CD14-positive monocyte (primary cell): ENCODE data around the gene MYO1H. TPM values are rescaled to one million over a fixed set of nuclear protein-coding genes. Genes with fewer than 3 reads are reported as not detected.

Source experiments
- DNase-seq, 3 donors: peaks; one replicate each; pipeline ENCODE4 v3.0.0-alpha.2; 2011 to 2022
- H2AFZ ChIP-seq: 2 replicates; pipeline ENCODE4 v1.6.0; 2012; ENCODE audit warnings: mild to moderate bottlenecking, low read depth, low read length, inconsistent platforms; ENCODE audit not compliant: insufficient read depth, poor library complexity, severe bottlenecking
- H3K27ac ChIP-seq, 2 donors: 1 replicate in 1 of 2; 2 replicates in 1 of 2; pipeline ENCODE4 v1.5.1; 2012 to 2013; ENCODE audit warnings: low read length in 2 of 2, control low read depth in 1 of 2, inconsistent platforms in 1 of 2, low read depth in 1 of 2, mild to moderate bottlenecking in 1 of 2
- H3K27me3 ChIP-seq, 2 donors: one replicate each; pipeline versions ENCODE4 v1.6.0 to v1.6.1; 2011 to 2013; ENCODE audit warnings: low read length in 2 of 2; ENCODE audit not compliant: control insufficient read depth in 2 of 2, insufficient read depth in 2 of 2
- H3K36me3 ChIP-seq, 2 donors: replicated peaks in 1 of 2; 1 replicate in 1 of 2; 2 replicates in 1 of 2; pipeline versions ENCODE4 v1.5.1 to v1.6.1; 2012 to 2013; ENCODE audit warnings: low read length in 2 of 2, control low read depth in 1 of 2, inconsistent platforms in 1 of 2, mild to moderate bottlenecking in 1 of 2; ENCODE audit not compliant: insufficient read depth in 2 of 2, control insufficient read depth in 1 of 2
- H3K4me1 ChIP-seq, 2 donors: 1 replicate in 1 of 2; 2 replicates in 1 of 2; pipeline versions ENCODE4 v1.5.1 to v1.6.1; 2012 to 2013; ENCODE audit warnings: low read length in 2 of 2, control low read depth in 1 of 2, inconsistent platforms in 1 of 2, mild to moderate bottlenecking in 1 of 2, moderate library complexity in 1 of 2; ENCODE audit not compliant: insufficient read depth in 2 of 2, control insufficient read depth in 1 of 2
- H3K4me2 ChIP-seq: replicated peaks from 2 replicates; pipeline ENCODE3; 2012; ENCODE audit warnings: low read length, moderate library complexity, mild to moderate bottlenecking; ENCODE audit not compliant: poor library complexity, severe bottlenecking; ENCODE audit errors: extremely low read depth
- H3K4me3 ChIP-seq, 3 experiments: fragments of 200-600 bp in 1 of 3; sonication (generic) in 1 of 3; replicated peaks in 1 of 3; 1 replicate in 2 of 3; 2 replicates in 1 of 3; pipeline ENCODE4 v1.5.1; 2011 to 2013; ENCODE audit warnings: low read length in 3 of 3, mild to moderate bottlenecking in 3 of 3, control low read depth in 2 of 3, low read depth in 2 of 3, inconsistent platforms in 1 of 3, moderate library complexity in 1 of 3
- H3K79me2 ChIP-seq: 2 replicates; pipeline ENCODE4 v1.6.0; 2012; ENCODE audit warnings: mild to moderate bottlenecking, control low read depth, inconsistent platforms, low read length, moderate library complexity; ENCODE audit not compliant: insufficient read depth
- H3K9ac ChIP-seq: 2 replicates; pipeline ENCODE4 v1.6.0; 2017; ENCODE audit warnings: low read length, mild to moderate bottlenecking; ENCODE audit not compliant: insufficient read depth, poor library complexity, severe bottlenecking
- H3K9me3 ChIP-seq, 2 donors: replicated peaks in 1 of 2; 1 replicate in 1 of 2; 2 replicates in 1 of 2; pipeline versions ENCODE4 v1.5.1 to v1.6.1; 2012 to 2013; ENCODE audit warnings: low read length in 2 of 2, control low read depth in 1 of 2; ENCODE audit not compliant: control insufficient read depth in 1 of 2, insufficient read depth in 1 of 2
- H4K20me1 ChIP-seq: 2 replicates; pipeline ENCODE4 v1.6.0; 2012; ENCODE audit warnings: mild to moderate bottlenecking, low read length, control low read depth, moderate library complexity; ENCODE audit not compliant: insufficient read depth
- H3K27ac Mint-ChIP-seq, 7 donors: one replicate each; pipeline ENCODE4 v1.8.0; 2020; ENCODE audit warnings: mild to moderate bottlenecking in 7 of 7, mixed read lengths in 7 of 7, moderate library complexity in 6 of 7, inconsistent platforms in 2 of 7
- H3K27me3 Mint-ChIP-seq, 3 donors: one replicate each; pipeline ENCODE4 v1.8.0; 2021 to 2022; ENCODE audit warnings: low read depth in 3 of 3, mild to moderate bottlenecking in 3 of 3, mixed read lengths in 3 of 3, moderate library complexity in 3 of 3, inconsistent platforms in 1 of 3
- H3K36me3 Mint-ChIP-seq, 2 donors: one replicate each; pipeline ENCODE4 v1.8.0; 2020; ENCODE audit warnings: mixed read lengths in 2 of 2, inconsistent platforms in 1 of 2, mild to moderate bottlenecking in 1 of 2
- H3K4me1 Mint-ChIP-seq: one replicate; pipeline ENCODE4 v1.8.0; 2020; ENCODE audit warnings: mild to moderate bottlenecking, mixed read lengths
- H3K4me3 Mint-ChIP-seq, 2 donors: one replicate each; pipeline ENCODE4 v1.8.0; 2020; ENCODE audit warnings: mild to moderate bottlenecking in 2 of 2, mixed read lengths in 2 of 2, moderate library complexity in 1 of 2
- H3K9me3 Mint-ChIP-seq, 7 donors: one replicate each; pipeline ENCODE4 v1.8.0; 2020 to 2022; ENCODE audit warnings: mixed read lengths in 7 of 7, mild to moderate bottlenecking in 6 of 7, moderate library complexity in 6 of 7, inconsistent platforms in 2 of 7
- WGBS: methylation state at CpG from one replicate; pipeline ENCODE4 v1.1.5; 2013; ENCODE audit warnings: missing lambda C conversion rate; ENCODE audit not compliant: insufficient coverage; 5-methylcytosine and 5-hydroxymethylcytosine counted together
- intact Hi-C, 2 donors: fragments of 100-400 bp; cut with micrococcal nuclease; formaldehyde crosslinking; loops; one replicate each; pipeline versions ENCODE4 v1.15.0 to v1.15.1; 2023
- polyA plus RNA-seq, 3 donors: library from polyadenylated mRNA; depleted of rRNA in 1 of 3; unstranded in 2 of 3; stranded (reverse) in 1 of 3; fragments of 300-500 nt in 2 of 3; fragments of >200 nt in 1 of 3; fragmentation: Illumina TruSeq in 2 of 3; gene quantifications; 1 replicate in 2 of 3; 2 replicates in 1 of 3; pipeline ENCODE4 v1.2.3, GENCODE V29; 2012 to 2021
- TF ChIP-seq, protein P1 (sequence below): fragments of 200-600 bp; IDR thresholded peaks from one replicate; pipeline ENCODE4 v1.8.0; 2022; ENCODE audit warnings: antibody characterized with exemption, mild to moderate bottlenecking

Gene MYO1H
- polyA plus RNA-seq, 3 donors = not detected

DNA sequence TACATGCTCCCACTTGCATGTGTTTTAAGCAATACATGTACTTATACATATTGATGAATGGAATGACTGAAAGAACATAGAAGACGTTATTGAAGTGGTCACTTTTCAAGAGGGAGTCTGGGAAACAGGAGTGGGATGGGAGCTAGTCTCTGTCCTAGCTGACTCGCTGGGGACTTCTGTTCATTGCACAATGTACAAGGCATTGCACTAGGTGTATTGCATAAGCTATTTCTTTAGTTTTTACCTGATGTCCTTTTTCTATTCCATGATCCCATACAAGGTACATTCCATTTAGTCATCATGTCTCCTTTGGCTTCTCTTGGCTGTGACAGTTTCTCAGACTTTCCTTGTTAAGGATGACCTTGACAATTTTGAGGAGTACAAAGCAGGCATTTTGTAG lies 4.0 kb upstream of the MYO1H start:
- Mint-ChIP-seq H3K4me1 (no peaks in the 10 kb centered on the region), H3K27me3 (peaks cover 0 to 17% (median 5%) of the 10 kb centered on the region in 3 donors), H3K9me3 (peaks cover 0 to 6% (median 0%) of the 10 kb centered on the region in 7 donors), H3K36me3 (no peaks in the 10 kb centered on the region), H3K27ac (no peak overlapping the region), H3K4me3 (no peak overlapping the region)
- TF ChIP-seq, protein P1, sequence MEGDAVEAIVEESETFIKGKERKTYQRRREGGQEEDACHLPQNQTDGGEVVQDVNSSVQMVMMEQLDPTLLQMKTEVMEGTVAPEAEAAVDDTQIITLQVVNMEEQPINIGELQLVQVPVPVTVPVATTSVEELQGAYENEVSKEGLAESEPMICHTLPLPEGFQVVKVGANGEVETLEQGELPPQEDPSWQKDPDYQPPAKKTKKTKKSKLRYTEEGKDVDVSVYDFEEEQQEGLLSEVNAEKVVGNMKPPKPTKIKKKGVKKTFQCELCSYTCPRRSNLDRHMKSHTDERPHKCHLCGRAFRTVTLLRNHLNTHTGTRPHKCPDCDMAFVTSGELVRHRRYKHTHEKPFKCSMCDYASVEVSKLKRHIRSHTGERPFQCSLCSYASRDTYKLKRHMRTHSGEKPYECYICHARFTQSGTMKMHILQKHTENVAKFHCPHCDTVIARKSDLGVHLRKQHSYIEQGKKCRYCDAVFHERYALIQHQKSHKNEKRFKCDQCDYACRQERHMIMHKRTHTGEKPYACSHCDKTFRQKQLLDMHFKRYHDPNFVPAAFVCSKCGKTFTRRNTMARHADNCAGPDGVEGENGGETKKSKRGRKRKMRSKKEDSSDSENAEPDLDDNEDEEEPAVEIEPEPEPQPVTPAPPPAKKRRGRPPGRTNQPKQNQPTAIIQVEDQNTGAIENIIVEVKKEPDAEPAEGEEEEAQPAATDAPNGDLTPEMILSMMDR = no peak
- H3K9ac ChIP-seq = no peak overlapping the region
- H3K79me2 ChIP-seq = no peaks in the 10 kb centered on the region
- H4K20me1 ChIP-seq = no peaks in the 10 kb centered on the region
- DNase-seq = no peak
- no peaks in the 10 kb centered on the region for H3K4me1 ChIP-seq
- H3K27ac ChIP-seq = no peak overlapping the region
- H3K27me3 ChIP-seq = no peaks in the 10 kb centered on the region
- no peaks in the 10 kb centered on the region for H3K9me3 ChIP-seq
- H3K4me2 ChIP-seq = no peak overlapping the region
- intact Hi-C loops = no loop called here
- H2AFZ ChIP-seq = no peak overlapping the region
- WGBS = no CpG with 5 or more reads among the region's 2 CpGs
- no peaks in the 10 kb centered on the region for H3K36me3 ChIP-seq
- H3K4me3 ChIP-seq = no peak overlapping the region

DNA sequence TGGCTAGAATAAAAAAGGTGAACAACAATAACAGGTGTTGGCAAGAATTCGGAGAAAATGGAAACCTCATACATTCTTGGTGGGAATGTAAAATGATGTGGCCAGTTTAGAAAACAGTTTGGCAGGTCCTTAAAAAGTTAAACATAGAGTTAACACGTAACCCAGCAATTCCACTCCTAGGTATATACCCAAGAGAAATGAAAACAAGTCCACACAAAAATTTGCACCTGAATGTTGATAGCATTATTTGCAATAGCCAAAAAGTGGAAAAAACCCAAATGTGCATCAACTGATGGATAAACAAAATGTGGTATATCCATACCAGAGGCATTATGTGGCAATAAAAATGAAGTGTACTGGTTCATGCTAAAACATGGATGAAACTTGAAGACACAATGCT lies 2.3 kb upstream of the MYO1H start:
- Histone ChIP-seq H3K4me1 (no peaks in the 10 kb centered on the region), H2AFZ (no peak overlapping the region), H3K36me3 (no peaks in the 10 kb centered on the region), H3K9ac (no peak overlapping the region), H3K79me2 (no peaks in the 10 kb centered on the region), H3K4me3 (no peak overlapping the region), H3K27ac (no peak overlapping the region), H3K9me3 (no peaks in the 10 kb centered on the region), H3K27me3 (no peaks in the 10 kb centered on the region), H4K20me1 (no peaks in the 10 kb centered on the region), H3K4me2 (no peak overlapping the region)
- Mint-ChIP-seq H3K4me3 (no peak overlapping the region), H3K9me3 (peaks cover 0 to 7% (median 0%) of the 10 kb centered on the region in 7 donors), H3K27me3 (peaks cover 0 to 13% (median 3%) of the 10 kb centered on the region in 3 donors), H3K27ac (no peak overlapping the region), H3K36me3 (no peaks in the 10 kb centered on the region), H3K4me1 (no peaks in the 10 kb centered on the region)
- intact Hi-C loops = no loop called here
- no CpG with 5 or more reads among the region's 2 CpGs for WGBS
- TF ChIP-seq, protein P1 = no peak
- DNase-seq = no peak
